ENCODE measurements around the gene TTLL7.

The TTLL7 gene

GRCh38 chr1:83932693-83933092, 66.2 kb downstream of the TTLL7 start:
- no peak for TF ChIP-seq CTCF (IDR thresholded peaks at IDR 0.05; ENCODE audit: insufficient read depth, missing control alignments)
- FAIRE-seq (no peak), DNase-seq (ENCODE audit: insufficient read length, low spot score) (no peak)

GRCh38 chr1:83932281-83932680, 66.7 kb downstream of the TTLL7 start:
- no peak for TF ChIP-seq CTCF (IDR thresholded peaks at IDR 0.05; ENCODE audit: insufficient read depth, missing control alignments)
- FAIRE-seq = no peak
- DNase-seq (ENCODE audit: insufficient read length, low spot score) = no peak

DNA sequence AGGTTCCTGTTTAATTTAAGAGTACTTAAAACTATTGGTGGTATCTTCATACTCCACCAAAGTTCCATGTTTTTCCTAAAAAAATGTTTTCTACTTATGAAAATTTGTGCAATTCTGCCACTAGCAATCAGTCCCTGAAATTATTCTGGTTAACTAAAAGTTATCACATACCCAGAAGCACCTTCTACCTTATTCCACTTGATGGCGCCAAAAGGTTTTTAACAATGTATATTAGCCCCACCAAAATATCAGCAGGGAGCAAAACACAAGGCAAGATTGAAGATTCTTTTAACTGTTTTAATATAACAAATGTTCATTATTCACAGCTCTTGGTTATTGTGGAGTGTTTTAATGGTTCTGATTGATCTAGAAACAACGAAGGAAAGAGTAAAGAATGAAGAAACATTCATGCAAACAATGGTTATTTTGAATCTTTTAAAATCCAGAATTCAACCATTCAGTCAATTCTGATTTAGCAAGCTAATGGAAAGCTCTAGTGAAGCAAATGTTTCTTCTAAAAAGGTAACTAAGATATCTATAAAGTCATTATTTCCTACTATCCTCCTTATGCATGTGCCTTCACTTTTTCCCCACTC, 67.2 kb downstream of the TTLL7 start:
- FAIRE-seq = peak; percentile 56
- peak; percentile 86 for TF ChIP-seq CTCF (IDR thresholded peaks at IDR 0.05; ENCODE audit: insufficient read depth, missing control alignments)
- no peak for DNase-seq (ENCODE audit: insufficient read length, low spot score)

DNA sequence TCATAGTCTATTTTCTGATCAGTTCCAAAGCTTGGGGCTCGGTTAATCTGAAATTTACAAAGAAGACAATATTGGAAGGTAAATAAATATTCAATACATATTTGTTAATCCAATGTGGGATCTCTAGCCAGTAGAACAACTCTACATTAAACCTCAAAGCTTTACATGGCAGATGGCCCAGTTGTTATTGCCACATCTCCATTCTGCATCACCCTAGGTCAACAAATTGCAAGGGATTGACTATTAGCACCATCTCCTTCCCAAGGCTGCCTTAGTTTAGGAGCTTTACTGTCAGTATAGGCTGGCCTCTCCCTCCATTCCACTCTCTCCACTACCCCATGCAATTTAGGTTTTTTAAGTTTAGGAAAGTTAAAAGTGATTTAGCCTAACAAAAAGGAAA, 69.7 kb downstream of the TTLL7 start:
- DNase-seq (ENCODE audit: insufficient read length, low spot score) = no peak
- peak; percentile 67 for FAIRE-seq
- no peak for TF ChIP-seq CTCF (IDR thresholded peaks at IDR 0.05; ENCODE audit: insufficient read depth, missing control alignments)

GRCh38 chr1:83928396-83928795, 70.5 kb downstream of the TTLL7 start:
- no peak for DNase-seq (ENCODE audit: insufficient read length, low spot score)
- no peak for TF ChIP-seq CTCF (IDR thresholded peaks at IDR 0.05; ENCODE audit: insufficient read depth, missing control alignments)
- FAIRE-seq = no peak

DNA sequence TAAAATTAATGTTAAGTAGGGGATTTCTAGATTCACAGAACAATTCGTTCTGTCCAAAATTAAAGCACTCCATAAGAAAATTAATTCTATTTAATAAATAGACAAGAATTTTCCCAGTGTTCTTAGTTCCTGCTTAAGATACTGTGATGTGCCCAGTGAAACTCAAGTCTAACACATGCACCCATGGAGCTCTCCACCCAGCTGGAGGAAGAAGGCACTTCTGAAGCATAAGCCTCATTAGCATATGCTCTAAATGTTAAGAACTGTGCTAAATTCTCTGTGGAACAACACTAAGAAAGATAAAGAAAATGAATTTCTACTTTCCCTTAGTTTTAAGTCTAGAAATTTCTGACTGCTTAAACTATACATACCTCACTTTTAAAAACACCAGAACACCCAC, 71.2 kb downstream of the TTLL7 start:
- DNase-seq (ENCODE audit: insufficient read length, low spot score) (no peak), FAIRE-seq (peak; percentile 16)
- no peak for TF ChIP-seq CTCF (IDR thresholded peaks at IDR 0.05; ENCODE audit: insufficient read depth, missing control alignments)

- no peak for TF ChIP-seq CTCF (IDR thresholded peaks at IDR 0.05; ENCODE audit: insufficient read depth, missing control alignments)
- DNase-seq (ENCODE audit: insufficient read length, low spot score) (no peak), FAIRE-seq (peak; percentile 84)
Measured at GRCh38 chr1:83927061-83927460, 71.9 kb downstream of the TTLL7 start.
